GM19467 (cell line): ENCODE data around the gene KMO.

Experiments used
- ATAC-seq: cut with Tn5 transposase; IDR thresholded peaks from one replicate; pipeline ENCODE4 v1.9.1; 2021; ENCODE audit warnings: mild to moderate bottlenecking, moderate library complexity; ENCODE audit not compliant: unreplicated experiment

The KMO gene

GRCh38 chr1:241644259-241644658 lies 112.1 kb downstream of the KMO start:
- no peak for ATAC-seq

- ATAC-seq: no peak
Measured at GRCh38 chr1:241645199-241645598, 113.0 kb downstream of the KMO start.
